HG02798 (cell line): ENCODE data around the gene SERPINB6.

Source experiments
- ATAC-seq: cut with Tn5 transposase; IDR thresholded peaks from one replicate; pipeline ENCODE4 v1.9.1; 2021; ENCODE audit warnings: mild to moderate bottlenecking; ENCODE audit not compliant: unreplicated experiment, poor library complexity

Gene SERPINB6

DNA sequence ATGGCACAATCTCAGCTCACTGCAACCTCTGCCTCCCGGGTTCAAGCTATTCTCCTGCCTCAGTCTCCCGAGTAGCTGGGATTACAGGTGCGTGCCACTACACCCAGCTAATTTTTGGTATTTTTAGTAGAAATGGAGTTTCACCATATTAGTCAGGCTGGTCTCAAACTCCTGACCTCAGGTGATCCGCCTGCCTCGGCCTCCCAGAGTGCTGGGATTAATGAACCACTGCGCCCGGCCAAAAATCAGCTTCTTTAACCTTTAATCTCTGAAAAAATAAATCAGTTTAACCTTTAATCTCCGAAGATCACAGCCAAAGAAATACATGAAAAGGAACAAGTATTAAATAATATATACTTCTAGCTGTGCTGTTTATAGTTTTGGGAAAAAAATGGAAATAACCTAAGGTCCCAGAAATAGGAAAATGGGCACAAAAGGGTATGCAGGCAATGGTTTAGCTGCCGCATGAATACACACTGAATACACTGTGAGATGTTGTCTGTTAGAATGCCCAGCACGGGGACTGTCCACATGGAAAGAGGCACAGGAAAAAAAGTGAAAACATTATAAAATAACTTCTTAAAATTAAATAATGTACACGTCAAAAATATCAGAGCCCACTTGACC, 29.9 kb upstream of the SERPINB6 start:
- no peak for ATAC-seq

DNA sequence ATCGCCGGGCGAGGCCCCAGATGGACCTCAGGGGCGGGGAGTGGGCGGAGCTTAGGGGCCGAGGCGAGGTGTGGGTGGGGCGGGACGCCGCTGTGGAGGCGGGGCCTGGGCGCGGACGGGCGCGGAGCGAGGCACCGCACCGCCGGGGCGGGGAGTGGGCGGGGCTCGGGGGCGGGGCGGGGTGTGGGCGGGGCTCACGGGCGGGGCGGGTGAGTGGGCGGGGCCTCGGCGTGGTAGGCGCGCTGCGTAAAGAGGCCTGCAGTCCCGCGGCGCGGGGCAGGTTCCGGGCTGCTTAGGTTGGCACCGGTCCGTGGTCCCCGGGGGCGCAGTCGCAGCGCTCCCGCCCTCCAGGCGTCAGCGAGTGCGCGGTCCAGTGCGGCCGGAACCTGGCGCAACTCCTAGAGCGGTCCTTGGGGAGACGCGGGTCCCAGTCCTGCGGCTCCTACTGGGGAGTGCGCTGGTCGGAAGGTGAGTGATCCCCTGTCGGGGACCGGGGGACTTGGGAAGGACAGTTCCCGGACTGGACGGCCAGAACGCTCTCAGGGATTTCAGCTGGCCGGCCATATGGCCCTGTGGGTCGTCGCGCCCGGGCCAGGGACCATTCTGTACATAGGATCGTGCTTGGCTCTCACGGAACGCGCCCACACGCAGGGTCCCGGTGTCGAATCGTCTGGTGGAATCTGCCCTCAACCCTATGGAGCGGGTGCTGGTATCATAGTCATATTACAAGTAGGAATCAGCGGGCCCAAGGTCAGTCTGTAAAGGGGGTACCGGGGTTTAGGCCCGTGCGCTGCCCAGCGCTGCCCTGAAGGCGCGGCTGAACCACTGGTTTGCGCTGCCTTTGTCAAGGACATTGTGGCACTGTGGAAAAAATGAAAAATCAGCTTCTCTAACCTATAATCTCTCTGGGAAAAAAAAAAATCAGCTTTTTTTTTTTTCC, 28.5 kb upstream of the SERPINB6 start, which contains the start of gene NQO2:
Gene NQO2, plus strand, starts transcription at position 277 of the 940 bp plus-strand sequence. CDS start 6,659 bp downstream, outside the sequence.
- peak; percentile 84 for ATAC-seq

- ATAC-seq: no peak
Measured at GRCh38 chr6:2998998-2999617, 27.7 kb upstream of the SERPINB6 start.

DNA sequence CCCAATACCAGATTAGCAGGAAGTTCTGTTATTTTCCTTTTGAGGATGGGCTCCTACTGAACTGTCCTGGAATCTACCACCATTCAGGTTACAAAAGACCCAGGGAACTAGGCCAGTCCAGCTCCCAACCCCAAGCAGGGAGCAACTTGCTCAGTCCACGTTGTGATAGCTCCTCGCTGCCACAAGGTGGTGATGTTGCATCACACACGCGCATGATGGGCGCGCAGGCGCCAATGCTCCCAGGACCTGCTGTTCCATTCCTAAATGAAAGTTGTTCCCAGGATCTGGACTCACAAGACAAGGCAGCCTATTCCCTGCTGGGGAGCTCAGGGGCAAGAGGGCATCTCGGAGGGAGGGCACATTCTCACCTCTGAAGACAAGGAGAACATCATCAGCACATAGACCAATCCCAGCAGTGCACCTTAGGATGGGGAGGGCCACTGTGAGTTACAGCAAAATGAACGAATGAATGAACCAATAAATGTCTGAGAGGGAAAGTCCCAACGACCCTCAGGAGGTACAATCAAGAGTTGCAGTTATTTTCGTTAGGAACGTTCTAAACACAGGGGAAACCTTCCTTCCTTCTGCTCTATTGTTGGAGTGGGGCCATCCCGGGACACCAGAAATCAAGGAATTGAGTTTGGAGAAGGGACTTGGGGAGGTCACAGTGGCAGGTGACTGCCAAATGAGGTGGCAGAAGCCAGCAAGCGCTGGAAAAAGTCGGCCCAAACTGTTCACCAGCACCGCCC, 27.1 kb upstream of the SERPINB6 start:
- ATAC-seq: peak; percentile 59

- ATAC-seq: no peak
Measured at GRCh38 chr6:2993755-2994317, 22.5 kb upstream of the SERPINB6 start.

GRCh38 chr6:2992330-2992979, 21.1 kb upstream of the SERPINB6 start:
- ATAC-seq: no peak

DNA sequence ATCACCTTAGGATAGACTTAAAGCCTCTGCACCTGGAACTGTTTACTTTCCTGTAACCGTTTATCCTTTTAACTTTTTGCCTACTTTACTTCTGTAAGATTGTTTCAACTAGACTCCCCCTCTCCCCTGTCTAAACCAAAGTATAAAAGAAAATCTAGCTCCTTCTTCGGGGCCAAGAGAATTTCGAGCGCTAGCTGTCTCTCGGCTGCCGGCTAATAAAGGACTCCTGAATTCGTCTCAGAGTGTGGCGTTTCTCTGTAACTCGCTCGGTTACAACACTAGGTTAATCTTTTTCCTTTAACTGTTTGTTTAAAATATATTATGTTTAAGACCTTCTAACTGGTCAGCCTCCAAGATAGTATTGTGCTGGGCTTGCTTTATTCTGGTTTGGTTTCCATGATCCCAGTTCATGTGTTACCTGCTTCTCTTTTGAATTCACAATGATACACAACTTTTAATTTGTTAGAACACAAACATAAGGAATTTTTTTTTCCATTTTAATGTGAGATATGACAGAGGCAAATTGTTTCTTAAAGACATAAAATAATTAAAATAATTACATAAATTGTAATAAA, 19.7 kb upstream of the SERPINB6 start:
- ATAC-seq: no peak

GRCh38 chr6:2990248-2990931, 19.0 kb upstream of the SERPINB6 start:
- no peak for ATAC-seq

DNA sequence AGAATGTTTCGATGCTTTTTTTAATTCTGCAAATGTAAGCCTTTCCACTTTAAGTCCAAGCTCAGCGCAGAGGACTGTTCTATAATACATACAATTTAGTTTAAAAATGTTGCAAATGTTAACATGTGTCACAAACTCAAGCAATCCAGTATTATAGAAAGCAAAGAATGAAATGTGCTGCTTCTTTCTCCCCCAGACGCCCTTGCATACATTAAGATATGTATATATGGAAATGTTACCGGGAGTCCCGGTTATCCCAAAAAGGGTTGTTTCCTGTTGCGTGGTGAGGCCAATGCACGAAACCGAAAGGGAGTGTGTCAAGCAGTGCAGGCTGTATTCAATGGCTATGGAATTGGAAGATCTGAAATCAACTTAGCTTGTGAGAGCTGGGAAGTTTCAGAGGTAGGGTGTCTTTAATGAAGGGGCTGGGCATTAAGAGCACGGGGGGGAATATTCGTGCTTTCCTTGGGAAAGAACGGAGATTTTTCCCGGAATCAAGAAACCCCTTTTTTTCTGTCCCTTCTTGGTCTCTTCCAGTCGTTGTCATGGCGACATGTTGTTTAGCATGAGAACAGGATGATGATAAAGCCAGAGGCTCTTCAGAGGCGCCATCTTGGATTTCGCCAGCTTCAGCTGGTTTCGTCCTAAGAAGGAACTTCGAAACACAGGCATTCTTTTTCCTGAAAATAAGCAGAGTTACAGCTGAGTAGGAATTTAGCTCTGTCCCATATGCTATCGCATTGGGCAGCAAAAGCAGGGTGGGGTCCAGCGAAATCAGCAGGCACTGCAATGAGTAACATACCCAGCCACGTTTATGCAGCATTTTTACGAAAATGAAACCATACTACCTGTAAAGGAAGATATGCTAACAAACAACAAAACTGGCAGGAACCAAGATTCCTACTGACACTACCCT, 18.2 kb upstream of the SERPINB6 start:
- peak; percentile 71 for ATAC-seq

GRCh38 chr6:2988426-2989331, 17.3 kb upstream of the SERPINB6 start:
- peak; percentile 78 for ATAC-seq

DNA sequence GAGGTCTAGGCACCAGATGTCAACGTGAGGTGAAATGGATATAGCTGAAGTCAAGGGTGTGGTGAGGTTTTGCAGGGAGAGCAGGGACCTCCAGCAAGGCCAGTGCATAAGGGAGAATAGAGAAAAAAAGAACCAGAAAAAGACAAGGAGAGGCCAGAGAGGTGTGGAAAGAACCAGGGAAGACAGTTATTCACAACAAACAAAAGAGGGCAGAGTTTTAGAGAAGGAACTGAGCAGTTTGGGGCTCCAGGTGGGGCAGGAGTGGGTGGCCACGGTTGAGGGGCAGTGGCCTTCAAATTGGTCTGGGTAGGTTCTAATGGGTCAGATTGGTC, 16.7 kb upstream of the SERPINB6 start:
- ATAC-seq: no peak

DNA sequence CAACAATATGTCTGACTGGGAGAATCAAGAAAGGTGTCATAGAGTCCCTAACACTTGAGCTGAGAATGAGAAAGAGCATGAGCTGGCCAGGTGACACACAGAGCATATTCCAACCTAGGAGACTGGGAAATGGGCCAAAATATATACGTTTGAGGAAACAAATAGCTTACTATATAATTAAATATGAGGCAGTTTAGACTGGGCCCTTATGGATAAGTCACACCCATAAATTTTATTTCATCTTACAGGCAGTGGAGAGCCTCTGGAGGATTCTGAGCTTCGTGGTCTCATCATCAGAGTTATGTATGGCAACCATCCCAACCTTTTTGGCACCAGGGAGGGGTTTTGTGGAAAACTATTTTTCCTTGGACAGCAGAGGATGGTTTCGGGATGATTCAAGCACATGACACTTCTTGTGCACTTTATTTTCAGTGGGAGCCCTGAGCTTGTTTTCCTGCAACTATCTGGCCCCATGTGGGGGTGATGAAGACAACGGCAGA, 15.4 kb upstream of the SERPINB6 start:
- ATAC-seq: no peak

DNA sequence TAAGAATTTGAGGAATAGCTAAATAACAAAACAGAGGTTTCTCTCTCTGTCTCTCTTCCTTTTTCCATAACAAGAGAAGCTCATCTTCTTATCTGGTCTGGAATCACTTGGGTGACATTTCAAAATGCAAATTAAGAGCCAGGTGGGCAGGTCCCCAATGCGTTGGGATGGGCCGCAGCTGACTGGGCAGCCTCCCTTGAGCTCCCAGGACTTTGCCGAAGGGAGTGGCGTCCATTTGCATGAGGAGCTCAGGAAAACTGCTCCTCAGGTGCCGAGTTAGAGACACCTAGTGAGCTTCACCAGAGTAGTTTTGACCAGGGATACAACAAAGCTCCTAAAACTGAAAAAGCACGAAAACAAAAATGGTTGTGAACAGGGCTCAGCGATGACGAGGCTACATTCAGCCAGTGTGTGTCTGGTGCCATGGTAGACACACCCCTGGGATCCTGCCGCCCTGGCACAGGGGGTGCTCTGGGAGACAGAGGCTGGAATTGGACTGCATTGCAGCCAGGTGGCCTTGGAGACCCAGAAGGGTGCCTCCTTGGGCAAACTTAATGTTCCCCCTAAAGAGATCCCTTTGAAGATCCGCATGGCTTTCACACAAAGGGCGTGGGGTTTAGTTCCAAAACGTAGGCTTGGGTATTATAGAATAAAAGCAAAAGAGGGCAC, 13.5 kb upstream of the SERPINB6 start:
- no peak for ATAC-seq

DNA sequence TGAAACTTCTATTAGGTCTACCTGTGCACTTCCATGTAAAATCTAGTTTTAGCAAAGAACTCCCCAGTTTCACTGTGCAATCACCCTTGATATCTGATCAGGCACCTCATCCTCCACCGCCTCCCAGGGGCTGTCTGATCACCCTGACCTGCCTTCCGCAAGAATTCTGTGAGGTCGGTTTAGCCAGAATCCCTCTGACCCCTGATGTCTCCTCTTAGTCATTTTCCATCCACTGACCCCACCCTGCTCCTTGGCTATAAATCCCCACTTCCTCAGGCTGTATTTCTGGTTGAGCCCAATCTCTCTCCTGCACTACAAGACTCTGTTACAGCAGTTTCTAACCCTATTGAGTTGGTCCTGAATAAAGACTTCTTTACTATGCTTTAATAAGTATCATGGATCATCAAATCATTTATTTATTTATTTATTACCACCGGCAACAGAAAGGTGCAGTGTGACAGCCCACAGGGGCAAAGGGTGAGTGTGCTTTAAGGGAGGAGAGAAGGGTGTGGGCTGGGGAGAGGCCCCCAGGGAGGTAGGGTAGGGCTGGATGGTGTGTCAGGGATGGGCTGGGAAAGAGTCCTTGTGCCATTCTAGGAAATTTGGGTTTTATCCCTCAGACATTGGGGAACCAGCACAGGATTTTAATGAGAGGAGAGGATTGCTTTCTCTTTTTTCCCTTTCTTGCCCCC, 11.2 kb upstream of the SERPINB6 start:
- ATAC-seq: no peak

DNA sequence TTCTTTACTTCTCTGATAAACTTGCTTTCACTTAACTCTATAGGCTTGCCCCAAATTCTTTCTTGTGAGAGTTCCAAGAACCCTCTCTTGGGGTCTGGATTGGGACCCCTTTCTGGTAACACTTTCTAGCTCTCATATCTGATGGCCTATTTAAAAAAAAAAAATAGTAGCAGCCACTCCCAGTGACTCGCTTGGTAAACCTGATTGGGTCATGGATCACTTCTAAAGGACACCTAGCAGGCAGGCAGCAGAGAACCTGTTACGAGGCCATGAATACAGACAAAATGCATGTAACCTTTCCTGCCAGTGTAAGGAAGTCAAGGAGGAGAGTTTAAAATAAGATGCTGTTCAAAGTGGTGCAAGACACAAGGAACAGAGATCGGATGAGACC, 9.1 kb upstream of the SERPINB6 start:
- ATAC-seq: no peak
